Spleen (tissue), 11 donors: ENCODE data around the gene RET. TPM values are rescaled to one million over a fixed set of nuclear protein-coding genes. Genes with fewer than 3 reads are reported as not detected.

Experiments
- DNase-seq: peaks from one replicate; pipeline ENCODE4 v3.0.0-alpha.2; 2020
- H3K27ac ChIP-seq, 8 donors: fragments of 200-600 bp; sonication (generic) in 7 of 8; 1 replicate in 4 of 8; 2 replicates in 4 of 8; pipeline versions ENCODE4 v1.5.0 to v1.8.0; 2016 to 2021; ENCODE audit warnings: inconsistent platforms in 4 of 8, mild to moderate bottlenecking in 4 of 8, moderate library complexity in 1 of 8
- H3K27me3 ChIP-seq, 7 donors: fragments of 200-600 bp; sonication (generic) in 6 of 7; replicated peaks in 1 of 7; 1 replicate in 4 of 7; 2 replicates in 3 of 7; pipeline versions ENCODE4 v1.5.0 to v1.8.0; 2016 to 2021; ENCODE audit warnings: inconsistent platforms in 3 of 7, mild to moderate bottlenecking in 1 of 7
- H3K36me3 ChIP-seq, 6 donors: fragments of 200-600 bp; sonication (generic) in 5 of 6; 1 replicate in 4 of 6; 2 replicates in 2 of 6; pipeline versions ENCODE4 v1.5.0 to v1.8.0; 2016 to 2021; ENCODE audit warnings: inconsistent platforms in 2 of 6
- H3K4me1 ChIP-seq, 6 donors: fragments of 200-600 bp; sonication (generic) in 5 of 6; 1 replicate in 3 of 6; 2 replicates in 3 of 6; pipeline versions ENCODE4 v1.5.0 to v1.8.0; 2016 to 2021; ENCODE audit warnings: inconsistent platforms in 3 of 6
- H3K4me3 ChIP-seq, 8 donors: fragments of 200-600 bp; sonication (generic) in 7 of 8; 1 replicate in 4 of 8; 2 replicates in 4 of 8; pipeline versions ENCODE4 v1.5.0 to v1.8.0; 2016 to 2021; ENCODE audit warnings: inconsistent platforms in 4 of 8, mild to moderate bottlenecking in 4 of 8, moderate library complexity in 2 of 8
- H3K9me3 ChIP-seq, 8 donors: fragments of 200-600 bp; sonication (generic) in 7 of 8; 1 replicate in 4 of 8; 2 replicates in 4 of 8; pipeline versions ENCODE4 v1.5.0 to v1.8.0; 2016 to 2021; ENCODE audit warnings: inconsistent platforms in 4 of 8
- CTCF ChIP-seq, 11 experiments: fragments of 200-600 bp in 7 of 11; fragments of 450-650 bp in 4 of 11; sonication (generic) in 4 of 11; IDR thresholded peaks in 8 of 11; conservative IDR thresholded peaks in 3 of 11; 1 replicate in 7 of 11; 2 replicates in 4 of 11; pipeline versions ENCODE4 v1.4.0 to v1.8.0; 2016 to 2021; ENCODE audit warnings: antibody characterized with exemption in 11 of 11, inconsistent platforms in 4 of 11, mild to moderate bottlenecking in 1 of 11
- POLR2A ChIP-seq, 3 donors: fragments of 450-650 bp; IDR thresholded peaks; one replicate each; pipeline ENCODE4 v1.5.1; 2017; ENCODE audit warnings: antibody characterized with exemption in 3 of 3, mild to moderate bottlenecking in 1 of 3
- POLR2AphosphoS5 ChIP-seq, 3 donors: sonication (generic); formaldehyde crosslinking; IDR thresholded peaks; one replicate each; pipeline ENCODE4 v1.5.1; 2017; ENCODE audit warnings: antibody characterized with exemption in 3 of 3
- WGBS, 5 donors: extraction: QIAGEN DNeasy Blood & Tissue Kit in 3 of 5; methylation state at CpG; one replicate each; pipeline versions ENCODE4 v1.1.5 to v1.1.7; 2013 to 2018; 5-methylcytosine and 5-hydroxymethylcytosine counted together
- intact Hi-C: fragments of 100-400 bp; cut with DNase I; formaldehyde crosslinking; loops from one replicate; pipeline ENCODE4 v1.15.0; 2023; ENCODE audit warnings: low total_unique reads
- polyA plus RNA-seq, 3 donors: library from polyadenylated mRNA; stranded (reverse); fragments of 200-250 nt; gene quantifications; one replicate each; pipeline ENCODE4 v1.2.1, GENCODE V29; 2013
- total RNA-seq, 7 donors: library from RNA; depleted of rRNA in 3 of 7; stranded (reverse); fragments of >200 nt in 3 of 7; fragmentation: NEBNext Ultra II Directional in 4 of 7; extraction: Animal tissue kit (Norgen Biotek cat#: 25700) in 4 of 7; gene quantifications; one replicate each; pipeline versions ENCODE4 v1.1.0 to v1.2.1, GENCODE V29; 2016 to 2021
- donor health status: healthy with polysubstance abuse.
- donor health status: DM: no; HTN: no; CAD: no; lungs with moderate emphysema.
- donor health status: DM: no; HTN: no; CAD: no.
- donor health status: Bipolar disorder and iron deficiency.
- donor health status: healthy.
- donor health status: DM: no; HTN: no; CAD: no.
- donor health status: DM: yes; HTN: yes; CAD: no.

The RET gene
- total and polyA plus RNA-seq, 10 donors, result 0.02 to 0.54 (median 0.31) TPM; not detected in 2

- intact Hi-C loops, result no loop called here
- H3K4me3 ChIP-seq, result no peak overlapping the region
- TF ChIP-seq POLR2AphosphoS5 (IDR thresholded peaks at IDR 0.05) (no peak), POLR2A (IDR thresholded peaks at IDR 0.05) (no peak), CTCF (IDR thresholded peaks at IDR 0.05 in 8 of 11, conservative IDR thresholded peaks at IDR 0.05 in 3 of 11) (no peak)
- peaks cover 7 to 41% (median 16%) of the 10 kb centered on the region in 6 donors for H3K4me1 ChIP-seq
- no peaks in the 10 kb centered on the region for H3K36me3 ChIP-seq
- no peak overlapping the region for H3K27ac ChIP-seq
- no peaks in the 10 kb centered on the region for H3K27me3 ChIP-seq
- H3K9me3 ChIP-seq, result no peaks in the 10 kb centered on the region
- WGBS, 5 donors, result 71 to 88% (median 76%) methylated on average over 3 of the region's 3 CpGs
- DNase-seq, result no peak
Observed at GRCh38 chr10:43132867-43133787, 56.3 kb downstream of the RET start.

GRCh38 chr10:43134126-43134905, 57.4 kb downstream of the RET start:
- Histone ChIP-seq H3K36me3 (no peaks in the 10 kb centered on the region), H3K27me3 (no peaks in the 10 kb centered on the region), H3K9me3 (no peaks in the 10 kb centered on the region), H3K4me3 (no peak overlapping the region), H3K27ac (no peak overlapping the region), H3K4me1 (peaks cover 8 to 39% (median 16%) of the 10 kb centered on the region in 6 donors)
- no peak for TF ChIP-seq POLR2AphosphoS5 (IDR thresholded peaks at IDR 0.05)
- TF ChIP-seq POLR2A (IDR thresholded peaks at IDR 0.05), result no peak
- no peak for TF ChIP-seq CTCF (IDR thresholded peaks at IDR 0.05 in 8 of 11, conservative IDR thresholded peaks at IDR 0.05 in 3 of 11)
- DNase-seq, result no peak
- intact Hi-C loops, result no loop called here
- 75 to 90% (median 80%) methylated on average over 5 of the region's 5 CpGs for WGBS, 5 donors

- Histone ChIP-seq H3K4me3 (no peak overlapping the region), H3K9me3 (no peaks in the 10 kb centered on the region), H3K4me1 (peaks cover 15 to 39% (median 21%) of the 10 kb centered on the region in 6 donors), H3K36me3 (no peaks in the 10 kb centered on the region), H3K27me3 (no peaks in the 10 kb centered on the region), H3K27ac (no peak overlapping the region)
- intact Hi-C loops, result no loop called here
- 60 to 97% (median 80%) methylated on average over 5 of the region's 5 CpGs for WGBS, 5 donors
- DNase-seq, result no peak
- TF ChIP-seq POLR2A (IDR thresholded peaks at IDR 0.05) (no peak), CTCF (IDR thresholded peaks at IDR 0.05 in 8 of 11, conservative IDR thresholded peaks at IDR 0.05 in 3 of 11) (no peak), POLR2AphosphoS5 (IDR thresholded peaks at IDR 0.05) (no peak)
Observed at GRCh38 chr10:43135064-43135463, 58.2 kb downstream of the RET start.

- Histone ChIP-seq H3K4me1 (peaks cover 17 to 45% (median 27%) of the 10 kb centered on the region in 6 donors), H3K9me3 (no peaks in the 10 kb centered on the region), H3K27me3 (no peaks in the 10 kb centered on the region), H3K36me3 (no peaks in the 10 kb centered on the region), H3K27ac (no peak overlapping the region), H3K4me3 (no peak overlapping the region)
- TF ChIP-seq POLR2A (IDR thresholded peaks at IDR 0.05) (no peak), POLR2AphosphoS5 (IDR thresholded peaks at IDR 0.05) (no peak)
- no peak for DNase-seq
- WGBS, 5 donors, result 88 to 96% (median 93%) methylated on average over 2 of the region's 2 CpGs
- intact Hi-C loops, result no loop called here
Observed at GRCh38 chr10:43135656-43136055, 58.8 kb downstream of the RET start.
